A549 (cell line): ENCODE results near the gene PMEL. TPM values are rescaled to one million over a fixed set of nuclear protein-coding genes. Genes with fewer than 3 reads are reported as not detected.
A peak's percentile ranks its signal among the peaks of the same experiment; 100 is the strongest.

Experiments
- ATAC-seq, 2 experiments: fragments of 200-7000 bp in 1 of 2; fragments of >200 bp in 1 of 2; cut with Nextera tagmentation in 1 of 2; cut with Tn5 transposase in 1 of 2; 3 replicates each; pipeline versions ENCODE4 v1.8.0 to v1.9.1; 2018 to 2020; ENCODE audit warnings: mild to moderate bottlenecking in 1 of 2, moderate library complexity in 1 of 2
- CTCF ChIA-PET: fragments of 300-600 bp; sonication (Branson Sonifier 250); formaldehyde crosslinking; extraction: SDS; loops from one replicate; lab custom pipeline; 2021; ENCODE audit warnings: antibody characterized with exemption, inconsistent platforms; lab: Yijun Ruan, JAX
- POLR2A ChIA-PET: fragments of 350-600 bp; formaldehyde crosslinking; extraction: SDS; loops from one replicate; lab custom pipeline; 2021; ENCODE audit warnings: antibody characterized with exemption, inconsistent platforms; lab: Yijun Ruan, JAX
- DNase-seq, 2 experiments: peaks; one replicate each; pipeline versions ENCODE4 v3.0.0 to v3.0.0-alpha.2; 2011 to 2016; ENCODE audit warnings: low read depth in 1 of 2, low spot score in 1 of 2
- FAIRE-seq: peaks from 2 replicates; lab custom pipeline; 2011; peaks lifted over from hg19 to GRCh38; lab: Jason Lieb, UNC
- H3K27ac ChIP-seq, 2 experiments: fragments of >200 bp; sonication (Bioruptor Twin); formaldehyde crosslinking; 3 replicates each; pipeline ENCODE4 v1.5.1; 2016 to 2017
- H3K4me1 ChIP-seq: fragments of >200 bp; sonication (Bioruptor Twin); formaldehyde crosslinking; 3 replicates; pipeline ENCODE4 v1.6.1; 2016
- H3K4me2 ChIP-seq: fragments of >200 bp; sonication (Bioruptor Twin); formaldehyde crosslinking; 3 replicates; pipeline ENCODE4 v1.6.1; 2016
- H3K4me3 ChIP-seq: fragments of >200 bp; sonication (Bioruptor Twin); formaldehyde crosslinking; 3 replicates; pipeline ENCODE4 v1.5.1; 2016
- H3K9me3 ChIP-seq: fragments of >200 bp; sonication (Bioruptor Twin); formaldehyde crosslinking; 3 replicates; pipeline ENCODE4 v1.6.1; 2016
- BCL3 ChIP-seq: fragments of >200 bp; sonication (Bioruptor Twin); formaldehyde crosslinking; IDR thresholded peaks from 3 replicates; pipeline ENCODE4 v1.6.1; 2016
- BHLHE40 ChIP-seq: IDR thresholded peaks from 2 replicates; pipeline ENCODE4 v1.6.1; 2012; ENCODE audit warnings: low read depth, low read length, inconsistent platforms
- CBX2 ChIP-seq: fragments of 200-600 bp; sonication (generic); IDR thresholded peaks from 2 replicates; pipeline ENCODE4 v1.6.1; 2016; ENCODE audit warnings: low read depth, mild to moderate bottlenecking, borderline replicate concordance
- CHD4 ChIP-seq: fragments of 200-600 bp; sonication (generic); IDR thresholded peaks from 2 replicates; pipeline ENCODE4 v1.6.1; 2016; ENCODE audit warnings: antibody characterized with exemption, mild to moderate bottlenecking, borderline replicate concordance
- EP300 ChIP-seq, 2 experiments: fragments of >200 bp; sonication (Bioruptor Twin); formaldehyde crosslinking; IDR thresholded peaks; 2 replicates in 1 of 2; 3 replicates in 1 of 2; pipeline ENCODE4 v1.6.1; 2016 to 2017
- ESRRA ChIP-seq: fragments of 150-350 bp; IDR thresholded peaks from 2 replicates; pipeline ENCODE4 v1.6.1; 2014; ENCODE audit warnings: mild to moderate bottlenecking, low read length, borderline replicate concordance
- FOSB ChIP-seq: fragments of 250-450 bp; sonication (Bioruptor Pico); IDR thresholded peaks from 2 replicates; pipeline ENCODE4 v1.5.0; 2020; ENCODE audit warnings: mild to moderate bottlenecking, moderate library complexity
- HDAC2 ChIP-seq: fragments of 200-600 bp; sonication (generic); IDR thresholded peaks from 2 replicates; pipeline ENCODE4 v1.6.1; 2016
- KDM1A ChIP-seq: fragments of 200-600 bp; sonication (generic); IDR thresholded peaks from 2 replicates; pipeline ENCODE4 v1.6.1; 2016; ENCODE audit warnings: low read depth, mild to moderate bottlenecking
- KDM5A ChIP-seq: fragments of 200-600 bp; sonication (generic); IDR thresholded peaks from 2 replicates; pipeline ENCODE4 v1.6.1; 2016; ENCODE audit warnings: antibody characterized with exemption, mild to moderate bottlenecking
- MYC ChIP-seq: IDR thresholded peaks from 2 replicates; pipeline ENCODE4 v1.6.1; 2012; ENCODE audit warnings: mild to moderate bottlenecking, inconsistent platforms, low read length, improper control_type of control experiment, borderline replicate concordance
- NPAS2 ChIP-seq: fragments of 250-450 bp; sonication (Bioruptor Pico); IDR thresholded peaks from 2 replicates; pipeline ENCODE4 v1.8.0; 2022; ENCODE audit warnings: mild to moderate bottlenecking, moderate library complexity, borderline replicate concordance
- NR3C1 ChIP-seq: fragments of >200 bp; sonication (Bioruptor Twin); formaldehyde crosslinking; IDR thresholded peaks from 3 replicates; pipeline ENCODE4 v1.6.1; 2017
- PBX3 ChIP-seq: IDR thresholded peaks from 2 replicates; pipeline ENCODE4 v1.6.1; 2012
- RCOR1 ChIP-seq: fragments of 150-350 bp; IDR thresholded peaks from 2 replicates; pipeline ENCODE4 v1.6.1; 2014; ENCODE audit warnings: antibody characterized with exemption, low read length, low read depth
- RFX5 ChIP-seq: fragments of 450-650 bp; IDR thresholded peaks from 2 replicates; pipeline ENCODE4 v1.7.1; 2014; ENCODE audit warnings: antibody characterized with exemption, mild to moderate bottlenecking, moderate library complexity
- SREBF2 ChIP-seq: fragments of 450-650 bp; IDR thresholded peaks from 2 replicates; pipeline ENCODE4 v1.6.1; 2014; ENCODE audit warnings: mild to moderate bottlenecking, moderate library complexity
- USF2 ChIP-seq: fragments of 450-650 bp; IDR thresholded peaks from 2 replicates; pipeline ENCODE4 v1.6.1; 2014; ENCODE audit warnings: antibody characterized with exemption
- ZFP36 ChIP-seq: fragments of 450-650 bp; IDR thresholded peaks from 2 replicates; pipeline ENCODE4 v1.6.1; 2014; ENCODE audit warnings: borderline replicate concordance; ENCODE audit not compliant: partially characterized antibody
- ZSCAN20 ChIP-seq: fragments of 250-450 bp; sonication (Bioruptor Pico); IDR thresholded peaks from 2 replicates; pipeline ENCODE4 v1.8.0; 2022; ENCODE audit warnings: mild to moderate bottlenecking, moderate library complexity
- WGBS: methylation state at CpG from one replicate; pipeline ENCODE4 v1.1.6; 2017; ENCODE audit errors: missing lambda C conversion rate; 5-methylcytosine and 5-hydroxymethylcytosine counted together
- polyA plus RNA-seq, 4 experiments: library from polyadenylated mRNA; depleted of rRNA in 3 of 4; stranded (reverse); fragments of >200 nt; fragmentation: RNase III in 1 of 4; extraction: RNeasy Plus Mini Kit Qiagen cat#74134 plus additional on column Dnase treatment in 1 of 4; gene quantifications; 2 replicates in 3 of 4; 3 replicates in 1 of 4; pipeline ENCODE4 v1.2.3, GENCODE V29; 2011 to 2017
- TF ChIP-seq, protein P1 (sequence below): fragments of >200 bp; sonication (Bioruptor Twin); formaldehyde crosslinking; IDR thresholded peaks from 3 replicates; pipeline ENCODE4 v1.5.1; 2016

The PMEL gene
- polyA plus RNA-seq, 2 of the 4 experiments (the other 2 are of a cell fraction): 1.4 to 2.2 TPM

- ATAC-seq (no peak), DNase-seq (no peak)
- H3K4me2 ChIP-seq: no peak overlapping the region
- POLR2A ChIA-PET: no interaction called here
- 99% methylated on average over 7 of the region's 7 CpGs for WGBS
- H3K4me1 ChIP-seq: peaks cover 6% of the 10 kb centered on the region; the same call in 1 of the 3 replicates
- no peak overlapping the region for H3K4me3 ChIP-seq
- H3K9me3 ChIP-seq: no peaks in the 10 kb centered on the region
- H3K27ac ChIP-seq: no peak overlapping the region
- TF ChIP-seq KDM1A (no peak), HDAC2 (no peak), BCL3 (no peak), ZFP36 (no peak), ESRRA (no peak), CBX2 (no peak), BHLHE40 (no peak), USF2 (no peak), FOSB (no peak), SREBF2 (no peak), RFX5 (no peak), NR3C1 (no peak)
- TF ChIP-seq, all 56 proteins: peak for 0
- CTCF ChIA-PET: interaction anchor here (1.2 to 9.8 kb wide), 4 partner anchors 18 to 48 kb away, joined by 3 to 96 read pairs (median 7); partner anchors contain the start of gene SUOX
- no peak for FAIRE-seq
These were observed 12.6 kb upstream of the PMEL start for GRCh38 chr12:55978393-55978792.

- DNase-seq (peak; percentile 56 to 60), ATAC-seq (peak; percentile 65 to 70), FAIRE-seq (no peak)
- Histone ChIP-seq H3K4me1 (peaks cover 20% of the 10 kb centered on the region; the same call in 2 of the 3 replicates), H3K4me2 (peak overlapping the region; percentile 74), H3K27ac (peak overlapping the region; percentile 94 to 95), H3K9me3 (no peaks in the 10 kb centered on the region), H3K4me3 (peak overlapping the region; percentile 93)
- TF ChIP-seq FOSB (0 out of 2 replicates have a peak, but pooled peaks have one; percentile 37), MYC (no peak), BCL3 (no peak)
- 2% methylated on average over 14 of the region's 15 CpGs for WGBS
- POLR2A ChIA-PET: interaction anchor here (0.6 to 1.8 kb wide), 16 partner anchors 10 to 245 kb away, joined by 3 to 8 read pairs (median 4); partner anchors contain the start of genes CD63, ESYT1, PA2G4 and PYM1
- CTCF ChIA-PET: interaction anchor here (0.9 to 2.9 kb wide), 15 partner anchors 11 to 235 kb away, joined by 3 to 15 read pairs (median 6); partner anchors contain the start of gene SUOX
These were observed 8.5 kb upstream of the PMEL start for GRCh38 chr12:55974308-55974730.

DNA sequence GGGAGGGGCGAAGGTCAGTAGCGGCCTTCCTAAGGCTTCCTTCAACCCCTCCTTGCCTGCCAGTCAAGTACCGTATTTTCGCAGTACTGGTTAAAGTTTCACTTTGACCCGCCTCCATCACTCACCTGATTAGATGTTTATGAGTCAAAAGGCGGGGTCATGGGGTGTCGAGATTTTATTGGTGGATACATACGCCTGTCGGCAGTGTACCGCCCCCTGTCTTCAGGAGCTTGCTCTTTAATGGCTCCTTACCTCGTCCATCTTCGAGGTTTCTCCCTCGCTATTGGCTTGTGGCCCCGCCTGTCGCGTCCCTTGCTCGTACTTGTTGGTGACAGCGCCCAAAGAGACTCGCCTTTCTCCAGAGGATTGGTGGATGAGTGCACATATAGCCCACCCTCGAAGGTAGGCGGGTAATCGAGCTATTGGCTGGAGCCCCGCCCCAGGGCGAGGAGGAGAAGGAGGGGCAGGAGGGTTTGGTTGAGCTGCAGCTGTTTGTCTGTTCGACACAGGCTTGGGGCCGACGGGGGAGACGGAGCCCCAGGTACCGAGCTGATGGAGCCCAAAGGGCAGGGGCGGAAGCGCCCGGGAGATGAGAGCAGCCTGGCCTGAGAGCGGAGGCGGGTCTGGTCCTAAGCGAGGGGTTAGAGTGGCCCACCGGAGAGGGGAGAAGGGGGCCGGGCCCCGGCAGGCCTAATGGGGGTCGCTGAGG is 7.9 kb upstream of the PMEL start, which contains the start of gene RAB5B:
RAB5B (plus strand) TSS at position 480 of the 709 bp plus-strand sequence. CDS start 12,883 bp downstream, outside the sequence.
- 1% methylated on average over 38 of the region's 39 CpGs for WGBS
- TF ChIP-seq RCOR1: no peak
- TF ChIP-seq PBX3: peak; percentile 100
- TF ChIP-seq, protein P1, sequence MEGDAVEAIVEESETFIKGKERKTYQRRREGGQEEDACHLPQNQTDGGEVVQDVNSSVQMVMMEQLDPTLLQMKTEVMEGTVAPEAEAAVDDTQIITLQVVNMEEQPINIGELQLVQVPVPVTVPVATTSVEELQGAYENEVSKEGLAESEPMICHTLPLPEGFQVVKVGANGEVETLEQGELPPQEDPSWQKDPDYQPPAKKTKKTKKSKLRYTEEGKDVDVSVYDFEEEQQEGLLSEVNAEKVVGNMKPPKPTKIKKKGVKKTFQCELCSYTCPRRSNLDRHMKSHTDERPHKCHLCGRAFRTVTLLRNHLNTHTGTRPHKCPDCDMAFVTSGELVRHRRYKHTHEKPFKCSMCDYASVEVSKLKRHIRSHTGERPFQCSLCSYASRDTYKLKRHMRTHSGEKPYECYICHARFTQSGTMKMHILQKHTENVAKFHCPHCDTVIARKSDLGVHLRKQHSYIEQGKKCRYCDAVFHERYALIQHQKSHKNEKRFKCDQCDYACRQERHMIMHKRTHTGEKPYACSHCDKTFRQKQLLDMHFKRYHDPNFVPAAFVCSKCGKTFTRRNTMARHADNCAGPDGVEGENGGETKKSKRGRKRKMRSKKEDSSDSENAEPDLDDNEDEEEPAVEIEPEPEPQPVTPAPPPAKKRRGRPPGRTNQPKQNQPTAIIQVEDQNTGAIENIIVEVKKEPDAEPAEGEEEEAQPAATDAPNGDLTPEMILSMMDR: no peak
- 0 out of 2 replicates have a peak, but pooled peaks have one; percentile 46 for TF ChIP-seq RFX5
- TF ChIP-seq MYC: no peak
- peak; percentile 68 for TF ChIP-seq USF2
- no peak for TF ChIP-seq CHD4
- no peak for TF ChIP-seq ZSCAN20 (CRISPR knock-in tag)
- 0 out of 3 replicates have a peak, but pooled peaks have one; percentile 35 for TF ChIP-seq BCL3
- TF ChIP-seq NPAS2 (CRISPR knock-in tag): no peak
- TF ChIP-seq KDM5A: no peak
- TF ChIP-seq EP300 (IDR thresholded peaks at IDR 0.05): no peak
- no peak for TF ChIP-seq ESRRA

More for the DNA sequence above, 7.9 kb upstream of the PMEL start, which contains the start of gene RAB5B:
- FAIRE-seq (peak; percentile 98), ATAC-seq (peak; percentile 95 to 96), DNase-seq (peak; percentile 98 to 100)
- Histone ChIP-seq H3K4me2 (peak within 1 kb of the TSS; percentile 88), H3K27ac (peak within 1 kb of the TSS; percentile 94 to 95), H3K4me1 (peaks cover 20% of the 10 kb centered on the region; the same call in 2 of the 3 replicates), H3K9me3 (no peaks in the 10 kb centered on the region), H3K4me3 (peak within 1 kb of the TSS; percentile 93)
- ChIA-PET CTCF (interaction anchor here (0.6 to 2.9 kb wide), 16 partner anchors 8 to 235 kb away, joined by 3 to 15 read pairs (median 6); partner anchors contain the start of gene SUOX), POLR2A (interaction anchor here (0.6 to 1.8 kb wide), 17 partner anchors 9 to 244 kb away, joined by 3 to 8 read pairs (median 4); partner anchors contain the start of genes CD63, ESYT1, PA2G4 and PYM1)
